ENCODE measurements around the gene CLUH.

GRCh38 chr17:2647957-2648356, 63.6 kb downstream of the CLUH start:
- TF ChIP-seq CTCF (IDR thresholded peaks at IDR 0.05 in 8 of 11, conservative IDR thresholded peaks at IDR 0.05 in 3 of 11) (no peak), POLR2A (IDR thresholded peaks at IDR 0.05) (no peak), POLR2AphosphoS5 (IDR thresholded peaks at IDR 0.05) (no peak)
